Measurements from ENCODE around the gene CDK19. TPM values are rescaled to one million over a fixed set of nuclear protein-coding genes. Genes with fewer than 3 reads are reported as not detected.

Gene CDK19
- total RNA-seq, 6 experiments from 2014 or later: 2.8 to 7.9 (median 5.5) TPM

DNA sequence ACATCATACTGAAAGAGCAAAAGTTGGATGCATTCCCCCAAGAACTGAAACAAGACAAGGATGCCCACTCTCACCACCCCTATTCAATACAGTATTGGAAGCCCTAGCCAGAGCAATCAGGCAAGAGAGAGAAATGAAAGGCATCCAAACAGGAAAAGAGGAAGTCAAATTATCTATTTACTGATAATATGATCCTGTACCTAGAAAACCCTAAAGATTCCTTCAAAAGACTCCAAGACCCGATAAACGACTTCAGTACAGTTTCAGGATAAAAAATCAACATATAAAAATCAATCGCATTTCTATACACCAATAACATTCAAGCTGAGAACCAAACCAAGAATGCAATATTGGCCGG, 14.5 kb downstream of the CDK19 start:
- DNase-seq (no peak), ATAC-seq (no peak)
- H3K27ac ChIP-seq: no peak overlapping the region
- WGBS (ENCODE audit: insufficient coverage, low coverage, low lambda C conversion rate, missing lambda C conversion rate): 91% methylated on average over 4 of the region's 4 CpGs
- H3K4me1 ChIP-seq: peaks cover 0 to 2% (median 0%) of the 10 kb centered on the region in 4 donors
- H3K36me3 ChIP-seq: no peaks in the 10 kb centered on the region
- no peak for TF ChIP-seq POLR2A (IDR thresholded peaks at IDR 0.05)
- TF ChIP-seq CTCF (IDR thresholded peaks at IDR 0.05): no peak
- H3K27me3 ChIP-seq: no peaks in the 10 kb centered on the region
- intact Hi-C loops (cut with DNase I): no loop called here
- no peaks in the 10 kb centered on the region for H3K9me3 ChIP-seq
- no peak overlapping the region for H3K4me3 ChIP-seq

DNA sequence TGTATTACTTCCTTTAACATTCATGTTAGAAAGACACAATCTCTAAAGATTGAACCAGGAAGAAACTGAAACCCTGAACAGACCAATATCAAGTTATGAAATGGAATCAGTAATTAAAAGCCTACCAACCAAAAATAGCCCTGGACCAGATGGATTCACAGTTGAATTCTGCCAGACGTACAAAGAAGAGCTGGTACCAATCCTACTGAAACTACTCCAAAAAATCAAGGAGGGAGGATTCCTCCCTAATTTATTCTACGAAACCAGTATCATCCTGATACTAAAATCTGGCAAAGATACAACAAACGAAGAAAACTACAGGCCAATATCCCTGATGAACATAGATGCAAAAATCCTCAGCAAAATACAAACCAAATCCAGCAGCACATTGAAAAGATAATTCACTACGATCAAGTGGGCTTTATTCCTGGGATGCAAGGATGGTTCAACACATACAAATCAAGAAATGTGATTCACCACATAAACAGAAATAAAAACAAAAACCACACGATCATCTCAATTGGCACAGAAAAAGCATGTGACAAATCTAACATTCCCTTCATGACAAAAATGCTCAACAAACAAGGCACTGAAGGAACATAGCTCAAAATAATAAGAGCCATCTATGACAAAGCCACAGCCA, 15.0 kb downstream of the CDK19 start:
- intact Hi-C loops (cut with DNase I): no loop called here

DNA sequence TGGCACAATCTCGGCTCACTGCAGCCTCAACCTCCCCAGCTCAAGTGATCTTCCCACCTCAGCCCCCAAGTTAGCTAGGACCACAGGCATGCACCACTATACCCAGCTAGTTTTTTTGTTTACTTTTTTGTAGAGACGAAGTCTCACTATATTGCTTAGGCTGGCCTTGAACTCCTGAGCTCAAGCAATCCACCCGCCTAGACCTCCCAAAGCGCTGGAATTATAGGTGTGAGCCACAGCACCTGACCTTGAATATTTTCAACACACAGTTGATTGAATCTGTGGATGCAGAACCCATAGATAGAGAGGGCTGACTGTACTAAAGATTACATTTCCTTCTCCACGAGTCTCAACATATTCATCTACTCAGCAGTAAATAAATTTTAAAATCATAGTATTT, 15.6 kb downstream of the CDK19 start:
- no peaks in the 10 kb centered on the region for H3K4me1 ChIP-seq
- intact Hi-C loops (cut with DNase I): no loop called here
- no peak overlapping the region for H3K4me3 ChIP-seq
- DNase-seq (no peak), ATAC-seq (no peak)
- no peaks in the 10 kb centered on the region for H3K9me3 ChIP-seq
- 75% methylated on average over 5 of the region's 5 CpGs for WGBS (ENCODE audit: insufficient coverage, low coverage, low lambda C conversion rate, missing lambda C conversion rate)
- H3K27me3 ChIP-seq: no peaks in the 10 kb centered on the region
- TF ChIP-seq CTCF (IDR thresholded peaks at IDR 0.05): no peak
- no peak for TF ChIP-seq POLR2A (IDR thresholded peaks at IDR 0.05)
- H3K36me3 ChIP-seq: no peaks in the 10 kb centered on the region
- no peak overlapping the region for H3K27ac ChIP-seq

More for the DNA sequence above, 15.0 kb downstream of the CDK19 start:
- Histone ChIP-seq H3K27me3 (no peaks in the 10 kb centered on the region), H3K27ac (no peak overlapping the region), H3K4me3 (no peak overlapping the region), H3K4me1 (no peaks in the 10 kb centered on the region), H3K9me3 (no peaks in the 10 kb centered on the region), H3K36me3 (no peaks in the 10 kb centered on the region)
- WGBS (ENCODE audit: insufficient coverage, low coverage, low lambda C conversion rate, missing lambda C conversion rate): 91% methylated on average over 5 of the region's 5 CpGs
- DNase-seq (no peak), ATAC-seq (no peak)
- TF ChIP-seq CTCF (IDR thresholded peaks at IDR 0.05) (no peak), POLR2A (IDR thresholded peaks at IDR 0.05) (no peak)

GRCh38 chr6:110799189-110799588, 16.1 kb downstream of the CDK19 start:
- Histone ChIP-seq H3K36me3 (no peaks in the 10 kb centered on the region), H3K4me1 (no peaks in the 10 kb centered on the region), H3K27me3 (no peaks in the 10 kb centered on the region), H3K27ac (no peak overlapping the region), H3K4me3 (no peak overlapping the region), H3K9me3 (no peaks in the 10 kb centered on the region)
- ATAC-seq (no peak), DNase-seq (no peak)
- intact Hi-C loops (cut with DNase I): no loop called here
- no peak for TF ChIP-seq CTCF (IDR thresholded peaks at IDR 0.05)
- TF ChIP-seq POLR2A (IDR thresholded peaks at IDR 0.05): no peak
- WGBS (ENCODE audit: insufficient coverage, low coverage, low lambda C conversion rate, missing lambda C conversion rate): 91% methylated on average over 2 of the region's 2 CpGs

DNA sequence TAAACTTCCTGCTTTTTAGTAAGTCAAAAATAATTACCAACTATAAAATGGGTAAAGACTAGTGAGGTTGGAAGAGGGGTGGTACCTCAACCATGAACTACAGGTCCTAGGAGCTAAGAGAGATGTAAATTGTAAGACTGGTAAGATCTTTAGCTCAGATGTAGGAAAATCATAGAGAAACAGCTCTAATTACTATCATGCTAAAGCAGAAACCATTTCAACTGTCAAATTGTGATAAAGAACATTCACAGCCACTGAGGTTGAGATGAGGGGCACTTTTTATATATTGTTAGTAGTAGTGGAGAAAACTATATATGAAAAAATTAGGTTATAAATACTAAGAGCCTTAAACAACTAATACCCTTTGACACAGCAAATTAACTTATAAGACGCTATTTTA, 20.0 kb downstream of the CDK19 start:
- Histone ChIP-seq H3K9me3 (no peaks in the 10 kb centered on the region), H3K4me3 (no peak overlapping the region), H3K27me3 (no peaks in the 10 kb centered on the region), H3K27ac (no peak overlapping the region), H3K36me3 (no peaks in the 10 kb centered on the region), H3K4me1 (no peaks in the 10 kb centered on the region)
- ATAC-seq (no peak), DNase-seq (no peak)
- WGBS (ENCODE audit: insufficient coverage, low coverage, low lambda C conversion rate, missing lambda C conversion rate): 91% methylated on average over 1 of the region's 1 CpG
- intact Hi-C loops (cut with DNase I): no loop called here
- TF ChIP-seq CTCF (IDR thresholded peaks at IDR 0.05): no peak
- TF ChIP-seq POLR2A (IDR thresholded peaks at IDR 0.05): no peak

Measured in right lobe of liver (tissue), 6 donors.